HG03135 (cell line): ENCODE measurements around the gene INA.

Experiments used
- ATAC-seq: cut with Tn5 transposase; IDR thresholded peaks from one replicate; pipeline ENCODE4 v1.9.1; 2021; ENCODE audit warnings: mild to moderate bottlenecking, moderate library complexity; ENCODE audit not compliant: unreplicated experiment

INA gene

DNA sequence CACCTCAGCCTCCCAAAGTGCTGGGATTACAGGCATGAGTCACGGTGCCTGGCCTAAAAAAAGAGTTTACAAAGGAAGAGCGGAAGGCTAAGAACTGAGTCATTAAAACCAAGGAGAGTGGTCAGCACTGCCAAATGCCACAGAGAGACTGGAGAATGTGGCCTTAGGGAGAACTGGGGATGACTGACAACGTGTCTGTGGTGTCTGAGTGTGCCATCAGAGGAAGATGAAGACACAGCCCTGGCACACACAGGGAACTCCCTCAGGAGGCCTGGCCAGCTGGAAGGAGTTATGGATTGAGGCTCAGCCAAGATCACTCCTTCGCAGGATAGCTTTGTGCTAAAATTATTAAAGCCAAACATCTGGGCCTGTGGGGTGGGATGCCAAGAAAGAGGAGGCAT, 3.9 kb upstream of the INA start:
- ATAC-seq, result no peak

DNA sequence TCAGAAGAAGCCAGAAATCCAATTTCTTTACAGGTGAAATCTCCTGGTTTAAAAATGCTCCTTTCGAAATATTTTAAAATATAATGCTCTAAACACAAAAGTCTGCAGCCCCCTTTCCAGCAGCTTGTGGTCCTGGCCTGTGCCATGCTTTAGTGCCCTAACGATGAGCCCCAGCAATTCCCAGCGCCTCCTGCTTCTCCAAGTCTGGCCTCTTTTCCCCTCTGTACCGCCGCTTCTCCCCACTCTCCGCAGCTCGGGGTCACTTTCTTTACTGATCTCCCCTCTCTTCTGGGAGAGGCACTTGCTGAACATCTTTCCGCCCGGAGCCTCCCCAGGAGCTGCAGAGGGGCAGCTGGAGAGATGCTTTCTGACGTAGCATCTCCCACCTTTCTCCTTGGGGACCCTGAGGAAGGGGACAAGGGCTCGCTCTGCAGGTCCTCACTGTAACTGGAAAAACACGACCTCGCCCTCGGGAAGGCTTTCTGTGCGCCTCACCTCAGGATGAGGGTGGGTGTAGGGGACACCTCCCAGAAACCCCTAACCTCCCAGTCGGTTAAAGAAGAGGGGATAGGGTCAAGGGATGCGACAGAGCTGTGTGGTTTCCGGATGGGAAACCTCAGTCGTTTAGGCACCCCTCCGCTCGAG, 565 bp upstream of the INA start:
- no peak for ATAC-seq

- no peak for ATAC-seq
These were observed 987 bp downstream of the INA start for GRCh38 chr10:103277713-103278536.

GRCh38 chr10:103278537-103278823, 1.5 kb downstream of the INA start:
- ATAC-seq, result no peak

- no peak for ATAC-seq
These were observed 1.9 kb downstream of the INA start for GRCh38 chr10:103278862-103279298.

GRCh38 chr10:103280031-103280430, 3.1 kb downstream of the INA start:
- ATAC-seq, result no peak

DNA sequence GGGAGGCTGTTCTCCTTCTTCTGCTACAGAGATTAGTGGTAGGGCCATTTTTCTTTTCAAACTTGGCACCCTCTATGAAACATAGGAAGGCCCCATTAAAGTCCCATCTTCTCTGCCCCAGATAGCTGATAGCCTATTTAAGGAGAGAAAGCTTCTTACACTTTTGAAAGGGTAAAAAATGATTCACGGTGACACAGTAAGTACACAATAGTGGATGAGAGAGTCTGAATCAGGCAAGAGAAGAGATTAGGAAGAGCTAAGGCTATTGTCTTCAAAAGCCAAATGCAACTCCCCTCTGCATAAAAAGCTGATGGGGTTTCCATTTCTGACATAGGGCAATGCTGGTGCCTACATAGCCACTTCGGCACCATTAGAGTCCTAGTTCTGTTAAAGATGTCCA, 3.6 kb downstream of the INA start:
- no peak for ATAC-seq

GRCh38 chr10:103281753-103282152, 4.8 kb downstream of the INA start:
- ATAC-seq, result no peak

DNA sequence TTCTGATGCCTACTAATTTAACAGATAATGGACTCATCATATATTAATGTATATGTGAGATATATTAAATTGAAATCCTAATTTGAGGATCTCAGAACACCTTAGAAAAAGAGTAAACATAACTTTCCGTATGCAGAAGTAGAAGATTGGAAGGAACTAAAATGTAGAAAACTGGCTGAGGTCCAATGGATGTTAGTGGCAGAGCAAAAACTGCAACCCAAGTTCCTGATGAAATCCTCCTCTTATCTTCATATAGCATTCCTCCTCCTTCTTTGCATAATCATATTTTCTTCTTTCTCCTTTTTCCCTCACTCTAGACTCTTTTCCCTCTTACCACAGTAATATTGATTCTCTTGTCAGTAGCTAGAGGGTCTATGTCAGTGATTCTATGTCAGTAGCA, 6.0 kb downstream of the INA start:
- no peak for ATAC-seq

- no peak for ATAC-seq
These were observed 7.2 kb downstream of the INA start for GRCh38 chr10:103284170-103284569.

DNA sequence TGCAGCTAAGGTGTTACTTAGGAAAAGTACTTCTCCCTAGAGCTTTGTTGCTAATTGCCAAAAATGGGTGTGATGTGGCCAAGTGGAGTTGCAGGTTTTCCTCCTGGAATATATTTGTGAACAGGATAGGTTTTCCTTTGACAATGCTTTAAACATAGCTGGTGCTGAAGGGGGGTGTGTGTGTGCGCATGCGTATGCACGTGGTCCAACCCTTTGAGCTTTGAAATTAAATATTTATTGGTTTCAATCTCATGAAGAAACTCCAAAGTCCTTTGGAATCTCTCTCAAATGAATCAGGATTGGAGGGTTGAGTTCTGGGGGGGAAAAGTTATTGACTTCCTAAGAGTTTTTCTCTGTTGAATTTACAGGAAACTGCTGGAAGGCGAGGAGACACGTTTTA, 11.1 kb downstream of the INA start:
- ATAC-seq, result no peak

DNA sequence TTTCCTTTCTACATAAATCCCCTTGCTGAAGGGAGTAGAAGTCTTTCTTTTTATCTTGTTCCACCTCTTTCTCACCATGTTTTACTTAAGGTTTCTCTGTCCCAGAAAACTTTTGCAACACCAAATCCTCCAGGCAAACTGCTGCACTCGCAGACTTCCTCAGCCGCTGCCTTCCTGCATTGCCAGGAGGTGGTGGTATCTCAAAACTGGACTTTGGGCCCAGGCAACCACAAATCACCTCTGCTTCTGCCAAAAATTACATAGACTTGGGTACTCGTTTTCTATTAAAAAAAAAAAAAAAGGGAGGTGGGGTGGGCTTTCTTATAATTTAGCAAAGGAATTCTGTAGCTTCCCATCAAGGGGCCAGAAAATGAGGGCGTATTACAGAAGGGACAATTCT, 14.7 kb downstream of the INA start:
- ATAC-seq, result no peak

DNA sequence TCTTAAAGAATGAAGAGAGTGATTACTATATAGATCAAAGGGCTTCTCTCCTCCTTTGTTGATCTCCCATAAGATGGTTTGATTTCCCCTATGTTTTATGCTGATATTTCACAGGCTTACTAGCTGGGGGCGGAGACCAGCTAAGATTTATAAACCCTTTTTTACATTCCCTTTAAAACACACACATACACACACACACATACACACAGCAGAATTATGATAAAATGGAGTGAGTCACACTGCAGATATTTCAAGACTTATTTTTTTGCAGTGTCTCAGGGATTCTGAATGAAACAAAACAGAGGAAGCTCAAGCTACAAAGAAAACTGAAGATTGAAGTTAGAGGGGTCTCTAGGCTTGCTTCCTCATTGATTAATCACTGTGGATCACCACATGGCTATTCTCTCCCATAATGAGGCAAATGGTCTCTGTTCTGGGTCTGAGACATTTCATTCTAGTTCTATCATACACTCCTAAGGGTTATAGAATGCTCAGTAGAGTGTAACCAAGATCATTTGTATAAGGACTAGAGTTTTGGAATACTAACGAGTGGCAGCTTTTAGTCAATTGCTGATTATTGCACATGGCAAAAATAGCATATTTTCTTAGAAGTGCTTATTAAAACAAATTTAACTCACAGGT, 18.6 kb downstream of the INA start:
- no peak for ATAC-seq

DNA sequence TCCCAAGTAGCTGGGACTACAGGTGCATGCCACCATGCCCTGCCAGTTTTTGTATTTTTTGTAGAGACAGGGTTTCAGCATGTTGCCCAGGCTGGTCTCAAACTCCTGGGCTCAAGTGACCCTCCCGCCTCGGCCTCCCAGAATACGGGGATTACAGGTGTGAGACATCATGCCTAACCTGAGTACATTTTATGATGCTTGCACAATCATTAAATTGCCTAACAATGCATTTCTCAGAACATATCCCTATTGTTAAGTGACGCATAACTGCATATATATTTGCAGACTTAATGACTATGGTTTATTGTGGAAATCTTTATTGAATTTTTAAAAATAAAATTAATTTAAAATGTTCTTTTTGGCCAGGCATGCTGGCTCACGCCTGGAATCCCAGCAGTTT, 30.7 kb downstream of the INA start:
- no peak for ATAC-seq

GRCh38 chr10:103310197-103310596, 33.3 kb downstream of the INA start:
- no peak for ATAC-seq

DNA sequence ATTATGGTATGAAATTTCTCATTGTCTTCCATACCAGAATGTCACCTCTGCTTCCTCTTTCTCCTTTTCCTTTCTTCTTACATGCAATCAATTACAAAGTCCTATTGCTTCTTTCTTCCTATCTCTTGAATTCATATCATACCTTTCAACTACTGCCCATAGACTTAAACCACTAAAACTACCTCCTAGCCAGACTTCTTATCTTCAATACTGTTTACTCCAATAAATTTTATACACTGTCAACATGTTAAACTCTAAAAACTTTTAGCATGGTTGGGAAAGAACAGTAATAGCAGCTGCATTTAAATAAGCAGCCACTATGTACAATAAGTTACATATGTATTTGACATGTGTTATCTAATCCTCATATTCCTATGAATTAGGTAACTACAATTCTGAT, 39.1 kb downstream of the INA start:
- ATAC-seq, result no peak

DNA sequence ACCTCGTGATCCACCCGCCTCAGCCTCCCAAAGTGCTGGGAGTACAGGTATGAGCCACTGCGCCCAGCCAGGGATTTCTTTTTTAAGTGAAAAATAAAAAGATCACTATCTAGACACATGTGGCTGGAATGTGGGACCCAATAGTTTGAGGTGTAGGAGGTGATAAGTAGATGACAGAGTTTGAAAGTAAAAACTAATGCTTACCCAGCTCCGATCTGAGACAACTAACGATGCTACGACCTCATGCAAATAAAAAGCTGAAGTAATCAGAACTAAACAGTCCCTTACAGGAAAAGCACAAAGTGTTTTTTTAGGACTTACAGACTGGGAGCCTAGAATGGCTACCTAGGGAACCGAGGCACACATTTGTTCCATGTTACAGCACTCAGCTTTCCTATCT, 51.0 kb downstream of the INA start:
- ATAC-seq, result no peak

DNA sequence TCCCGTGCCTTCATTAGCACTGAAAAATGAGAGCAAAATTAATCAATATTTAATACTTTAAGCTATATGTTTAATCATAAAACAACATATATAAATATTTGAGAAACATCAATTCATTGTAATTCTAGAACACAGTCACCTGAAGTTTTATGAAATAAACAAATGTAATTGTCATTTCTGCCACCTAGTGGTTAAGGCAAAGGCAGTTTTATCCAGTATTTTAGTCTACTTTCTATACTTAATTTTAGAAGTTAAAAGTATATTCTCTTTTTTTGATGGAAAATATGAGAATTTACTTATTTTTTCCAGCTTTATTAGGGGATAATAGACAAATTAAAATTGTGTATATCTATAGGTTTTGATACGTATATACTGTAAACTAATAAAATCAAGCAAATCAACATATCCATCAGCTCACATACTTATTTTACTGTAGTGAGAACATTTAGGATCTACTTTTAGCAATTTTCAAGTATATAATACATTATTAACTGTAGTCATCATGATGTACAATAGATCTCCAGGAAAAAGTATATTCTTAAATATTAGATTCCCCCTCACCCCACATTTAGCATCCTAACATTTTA, 57.1 kb downstream of the INA start:
- ATAC-seq, result no peak

DNA sequence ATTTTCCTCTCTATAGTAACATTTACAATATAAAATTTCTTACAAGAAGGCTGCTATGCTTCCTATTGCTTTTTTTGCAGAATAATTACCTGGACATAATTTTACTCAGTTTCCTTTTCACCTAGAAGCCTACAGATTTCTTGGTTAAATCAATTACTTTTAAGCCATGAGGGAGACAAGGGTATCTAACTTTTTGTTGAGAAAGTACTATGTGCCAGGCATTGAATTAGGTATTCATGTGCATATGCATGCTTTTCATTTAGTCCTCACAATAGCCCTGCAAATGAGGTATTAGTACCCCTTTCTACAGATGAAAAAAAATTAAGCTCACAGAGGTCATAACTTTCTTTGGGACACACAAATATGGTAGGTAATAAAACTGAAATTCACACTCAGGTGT, 57.6 kb downstream of the INA start:
- ATAC-seq, result no peak

DNA sequence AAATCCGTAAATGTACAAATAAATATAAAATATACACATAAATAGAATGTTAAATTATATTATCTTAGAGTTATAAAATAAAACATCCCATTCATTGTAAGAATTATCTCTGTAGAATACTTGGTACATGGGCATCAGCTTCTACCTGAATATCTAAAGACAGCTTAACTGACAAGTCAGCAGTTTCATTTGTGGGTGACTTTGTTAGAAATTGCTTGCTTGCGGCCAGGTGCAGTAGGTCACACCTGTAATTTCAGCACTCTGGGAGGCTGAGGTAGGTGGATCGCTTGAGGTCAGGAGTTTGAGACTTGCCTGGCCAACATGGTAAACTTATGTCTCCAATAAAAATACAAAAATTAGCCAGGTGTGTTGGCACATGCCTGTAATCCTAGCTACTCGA, 59.4 kb downstream of the INA start:
- ATAC-seq, result no peak
